Measurements from ENCODE around the gene ALG14.

DNA sequence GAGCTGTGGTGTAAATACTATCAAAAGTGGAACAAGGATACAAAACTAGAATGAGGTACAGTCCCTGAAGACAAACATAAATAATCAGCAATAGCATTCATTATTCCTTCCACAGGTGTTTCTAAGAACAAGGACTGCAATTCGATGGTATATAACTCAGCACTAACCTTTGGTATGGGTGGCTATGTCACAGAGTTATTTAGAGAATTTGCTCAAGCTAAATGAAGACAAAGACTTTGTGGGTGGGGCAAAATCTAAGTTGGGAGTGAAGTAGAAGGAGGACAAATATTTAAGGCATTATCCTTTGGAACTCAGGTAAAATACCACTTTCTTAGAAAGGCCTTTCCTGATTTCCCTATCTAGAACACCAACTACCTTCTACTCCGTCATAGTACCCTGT lies 94.3 kb downstream of the ALG14 start:
- no peak for TF ChIP-seq POLR2AphosphoS5 (IDR thresholded peaks at IDR 0.05)
- no peak for TF ChIP-seq POLR2A (IDR thresholded peaks at IDR 0.05)
- TF ChIP-seq, protein P1, sequence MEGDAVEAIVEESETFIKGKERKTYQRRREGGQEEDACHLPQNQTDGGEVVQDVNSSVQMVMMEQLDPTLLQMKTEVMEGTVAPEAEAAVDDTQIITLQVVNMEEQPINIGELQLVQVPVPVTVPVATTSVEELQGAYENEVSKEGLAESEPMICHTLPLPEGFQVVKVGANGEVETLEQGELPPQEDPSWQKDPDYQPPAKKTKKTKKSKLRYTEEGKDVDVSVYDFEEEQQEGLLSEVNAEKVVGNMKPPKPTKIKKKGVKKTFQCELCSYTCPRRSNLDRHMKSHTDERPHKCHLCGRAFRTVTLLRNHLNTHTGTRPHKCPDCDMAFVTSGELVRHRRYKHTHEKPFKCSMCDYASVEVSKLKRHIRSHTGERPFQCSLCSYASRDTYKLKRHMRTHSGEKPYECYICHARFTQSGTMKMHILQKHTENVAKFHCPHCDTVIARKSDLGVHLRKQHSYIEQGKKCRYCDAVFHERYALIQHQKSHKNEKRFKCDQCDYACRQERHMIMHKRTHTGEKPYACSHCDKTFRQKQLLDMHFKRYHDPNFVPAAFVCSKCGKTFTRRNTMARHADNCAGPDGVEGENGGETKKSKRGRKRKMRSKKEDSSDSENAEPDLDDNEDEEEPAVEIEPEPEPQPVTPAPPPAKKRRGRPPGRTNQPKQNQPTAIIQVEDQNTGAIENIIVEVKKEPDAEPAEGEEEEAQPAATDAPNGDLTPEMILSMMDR (IDR thresholded peaks at IDR 0.05), result no peak
- no peak for TF ChIP-seq EP300 (IDR thresholded peaks at IDR 0.05)
